Lower leg skin (tissue), 3 donors: Measurements from ENCODE around the gene ZNF324.

Experiments used
- CTCF ChIP-seq, 3 donors: fragments of 450-650 bp; IDR thresholded peaks; one replicate each; pipeline ENCODE4 v1.5.1; 2016; ENCODE audit warnings: antibody characterized with exemption in 3 of 3, mild to moderate bottlenecking in 3 of 3, moderate library complexity in 2 of 3
- POLR2A ChIP-seq, 2 donors: fragments of 450-650 bp; IDR thresholded peaks; one replicate each; pipeline ENCODE4 v1.6.1; 2016 to 2017; ENCODE audit warnings: antibody characterized with exemption in 2 of 2, mild to moderate bottlenecking in 1 of 2, moderate library complexity in 1 of 2

- no peak for TF ChIP-seq CTCF (IDR thresholded peaks at IDR 0.05)
- TF ChIP-seq POLR2A (IDR thresholded peaks at IDR 0.05) = no peak
Measured at GRCh38 chr19:58521651-58522050, 54.8 kb downstream of the ZNF324 start.
